Liver (tissue), 3 donors: Measurements from ENCODE around the gene DNASE2.

Source experiments
- EGR1 ChIP-seq, 2 donors: IDR thresholded peaks; 2 replicates each; pipeline ENCODE4 v1.6.1; 2016 to 2018; ENCODE audit warnings: antibody characterized with exemption in 2 of 2, low read depth in 2 of 2
- GABPA ChIP-seq, 2 donors: IDR thresholded peaks in 1 of 2; conservative IDR thresholded peaks in 1 of 2; 2 replicates each; pipeline ENCODE4 v1.6.1; 2016; ENCODE audit warnings: antibody characterized with exemption in 2 of 2, mild to moderate bottlenecking in 1 of 2, moderate library complexity in 1 of 2
- HNF4A ChIP-seq, 2 donors: conservative IDR thresholded peaks; 2 replicates each; pipeline ENCODE4 v1.6.1; 2016; ENCODE audit warnings: antibody characterized with exemption in 2 of 2, mild to moderate bottlenecking in 2 of 2
- JUND ChIP-seq, 2 donors: IDR thresholded peaks; 2 replicates each; pipeline ENCODE4 v1.6.1; 2016; ENCODE audit warnings: antibody characterized with exemption in 2 of 2
- RAD21 ChIP-seq, 2 donors: IDR thresholded peaks; 2 replicates each; pipeline ENCODE4 v1.6.1; 2016; ENCODE audit warnings: antibody characterized with exemption in 2 of 2, mild to moderate bottlenecking in 2 of 2
- SP1 ChIP-seq: IDR thresholded peaks from 2 replicates; pipeline ENCODE4 v1.6.1; 2018; ENCODE audit warnings: antibody characterized with exemption, mild to moderate bottlenecking
- TAF1 ChIP-seq: conservative IDR thresholded peaks from 2 replicates; pipeline ENCODE4 v1.6.1; 2016; ENCODE audit warnings: antibody characterized with exemption, mild to moderate bottlenecking
- YY1 ChIP-seq: IDR thresholded peaks from 2 replicates; pipeline ENCODE4 v1.6.1; 2016; ENCODE audit warnings: antibody characterized with exemption, mild to moderate bottlenecking
- TF ChIP-seq, protein P1 (sequence below): fragments of 150-350 bp; IDR thresholded peaks from 2 replicates; pipeline ENCODE4 v1.5.1; 2017; ENCODE audit warnings: improper control_type of control experiment, low read depth, low read length; ENCODE audit not compliant: missing input control
- TF ChIP-seq, protein P2 (sequence below): IDR thresholded peaks from 2 replicates; pipeline ENCODE4 v1.6.1; 2016; ENCODE audit warnings: antibody characterized with exemption, mild to moderate bottlenecking
- TF ChIP-seq, protein P3 (sequence below): IDR thresholded peaks from 2 replicates; pipeline ENCODE4 v1.6.1; 2016; ENCODE audit warnings: antibody characterized with exemption
- TF ChIP-seq, protein P4 (sequence below): IDR thresholded peaks from 2 replicates; pipeline ENCODE4 v1.6.1; 2016; ENCODE audit warnings: antibody characterized with exemption
- TF ChIP-seq, protein P5 (sequence below): IDR thresholded peaks from 2 replicates; pipeline ENCODE4 v1.6.1; 2016; ENCODE audit warnings: antibody characterized with exemption
- donor health status: healthy.
- donor health status: healthy.

DNA sequence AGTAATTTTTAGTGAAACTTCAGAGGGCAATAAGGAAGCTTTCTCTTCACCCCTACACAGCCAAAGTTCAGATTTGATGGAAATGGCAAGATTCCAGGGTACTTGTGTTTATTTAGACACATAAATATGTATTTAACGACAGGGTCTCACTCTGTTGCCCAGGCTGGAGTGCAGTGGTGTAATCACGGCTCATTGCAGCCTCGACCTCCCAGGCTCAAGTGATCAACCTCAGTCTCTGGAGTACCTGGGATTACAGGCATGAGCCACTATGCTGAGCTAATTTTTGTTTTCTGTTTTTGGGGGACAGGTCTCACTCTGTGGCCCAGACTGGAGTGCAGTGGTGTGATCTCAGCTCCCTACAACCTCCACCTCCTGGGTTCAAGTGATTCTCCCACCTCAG lies 39.8 kb upstream of the DNASE2 start:
- TF ChIP-seq, protein P1, sequence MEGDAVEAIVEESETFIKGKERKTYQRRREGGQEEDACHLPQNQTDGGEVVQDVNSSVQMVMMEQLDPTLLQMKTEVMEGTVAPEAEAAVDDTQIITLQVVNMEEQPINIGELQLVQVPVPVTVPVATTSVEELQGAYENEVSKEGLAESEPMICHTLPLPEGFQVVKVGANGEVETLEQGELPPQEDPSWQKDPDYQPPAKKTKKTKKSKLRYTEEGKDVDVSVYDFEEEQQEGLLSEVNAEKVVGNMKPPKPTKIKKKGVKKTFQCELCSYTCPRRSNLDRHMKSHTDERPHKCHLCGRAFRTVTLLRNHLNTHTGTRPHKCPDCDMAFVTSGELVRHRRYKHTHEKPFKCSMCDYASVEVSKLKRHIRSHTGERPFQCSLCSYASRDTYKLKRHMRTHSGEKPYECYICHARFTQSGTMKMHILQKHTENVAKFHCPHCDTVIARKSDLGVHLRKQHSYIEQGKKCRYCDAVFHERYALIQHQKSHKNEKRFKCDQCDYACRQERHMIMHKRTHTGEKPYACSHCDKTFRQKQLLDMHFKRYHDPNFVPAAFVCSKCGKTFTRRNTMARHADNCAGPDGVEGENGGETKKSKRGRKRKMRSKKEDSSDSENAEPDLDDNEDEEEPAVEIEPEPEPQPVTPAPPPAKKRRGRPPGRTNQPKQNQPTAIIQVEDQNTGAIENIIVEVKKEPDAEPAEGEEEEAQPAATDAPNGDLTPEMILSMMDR = no peak
- no peak for TF ChIP-seq EGR1 (IDR thresholded peaks at IDR 0.05; ENCODE audit: low read depth in 2 of 2)
- no peak for TF ChIP-seq RAD21 (IDR thresholded peaks at IDR 0.05)
- no peak for TF ChIP-seq TAF1
- TF ChIP-seq, protein P2, sequence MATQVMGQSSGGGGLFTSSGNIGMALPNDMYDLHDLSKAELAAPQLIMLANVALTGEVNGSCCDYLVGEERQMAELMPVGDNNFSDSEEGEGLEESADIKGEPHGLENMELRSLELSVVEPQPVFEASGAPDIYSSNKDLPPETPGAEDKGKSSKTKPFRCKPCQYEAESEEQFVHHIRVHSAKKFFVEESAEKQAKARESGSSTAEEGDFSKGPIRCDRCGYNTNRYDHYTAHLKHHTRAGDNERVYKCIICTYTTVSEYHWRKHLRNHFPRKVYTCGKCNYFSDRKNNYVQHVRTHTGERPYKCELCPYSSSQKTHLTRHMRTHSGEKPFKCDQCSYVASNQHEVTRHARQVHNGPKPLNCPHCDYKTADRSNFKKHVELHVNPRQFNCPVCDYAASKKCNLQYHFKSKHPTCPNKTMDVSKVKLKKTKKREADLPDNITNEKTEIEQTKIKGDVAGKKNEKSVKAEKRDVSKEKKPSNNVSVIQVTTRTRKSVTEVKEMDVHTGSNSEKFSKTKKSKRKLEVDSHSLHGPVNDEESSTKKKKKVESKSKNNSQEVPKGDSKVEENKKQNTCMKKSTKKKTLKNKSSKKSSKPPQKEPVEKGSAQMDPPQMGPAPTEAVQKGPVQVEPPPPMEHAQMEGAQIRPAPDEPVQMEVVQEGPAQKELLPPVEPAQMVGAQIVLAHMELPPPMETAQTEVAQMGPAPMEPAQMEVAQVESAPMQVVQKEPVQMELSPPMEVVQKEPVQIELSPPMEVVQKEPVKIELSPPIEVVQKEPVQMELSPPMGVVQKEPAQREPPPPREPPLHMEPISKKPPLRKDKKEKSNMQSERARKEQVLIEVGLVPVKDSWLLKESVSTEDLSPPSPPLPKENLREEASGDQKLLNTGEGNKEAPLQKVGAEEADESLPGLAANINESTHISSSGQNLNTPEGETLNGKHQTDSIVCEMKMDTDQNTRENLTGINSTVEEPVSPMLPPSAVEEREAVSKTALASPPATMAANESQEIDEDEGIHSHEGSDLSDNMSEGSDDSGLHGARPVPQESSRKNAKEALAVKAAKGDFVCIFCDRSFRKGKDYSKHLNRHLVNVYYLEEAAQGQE = no peak
- TF ChIP-seq GABPA (IDR thresholded peaks at IDR 0.05 in 1 of 2, conservative IDR thresholded peaks at IDR 0.05 in 1 of 2) = no peak
- TF ChIP-seq, protein P3, sequence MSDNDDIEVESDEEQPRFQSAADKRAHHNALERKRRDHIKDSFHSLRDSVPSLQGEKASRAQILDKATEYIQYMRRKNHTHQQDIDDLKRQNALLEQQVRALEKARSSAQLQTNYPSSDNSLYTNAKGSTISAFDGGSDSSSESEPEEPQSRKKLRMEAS = no peak
- no peak for TF ChIP-seq SP1
- TF ChIP-seq, protein P4, sequence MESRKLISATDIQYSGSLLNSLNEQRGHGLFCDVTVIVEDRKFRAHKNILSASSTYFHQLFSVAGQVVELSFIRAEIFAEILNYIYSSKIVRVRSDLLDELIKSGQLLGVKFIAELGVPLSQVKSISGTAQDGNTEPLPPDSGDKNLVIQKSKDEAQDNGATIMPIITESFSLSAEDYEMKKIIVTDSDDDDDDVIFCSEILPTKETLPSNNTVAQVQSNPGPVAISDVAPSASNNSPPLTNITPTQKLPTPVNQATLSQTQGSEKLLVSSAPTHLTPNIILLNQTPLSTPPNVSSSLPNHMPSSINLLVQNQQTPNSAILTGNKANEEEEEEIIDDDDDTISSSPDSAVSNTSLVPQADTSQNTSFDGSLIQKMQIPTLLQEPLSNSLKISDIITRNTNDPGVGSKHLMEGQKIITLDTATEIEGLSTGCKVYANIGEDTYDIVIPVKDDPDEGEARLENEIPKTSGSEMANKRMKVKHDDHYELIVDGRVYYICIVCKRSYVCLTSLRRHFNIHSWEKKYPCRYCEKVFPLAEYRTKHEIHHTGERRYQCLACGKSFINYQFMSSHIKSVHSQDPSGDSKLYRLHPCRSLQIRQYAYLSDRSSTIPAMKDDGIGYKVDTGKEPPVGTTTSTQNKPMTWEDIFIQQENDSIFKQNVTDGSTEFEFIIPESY = no peak
- TF ChIP-seq, protein P5, sequence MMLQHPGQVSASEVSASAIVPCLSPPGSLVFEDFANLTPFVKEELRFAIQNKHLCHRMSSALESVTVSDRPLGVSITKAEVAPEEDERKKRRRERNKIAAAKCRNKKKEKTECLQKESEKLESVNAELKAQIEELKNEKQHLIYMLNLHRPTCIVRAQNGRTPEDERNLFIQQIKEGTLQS = no peak
- no peak for TF ChIP-seq YY1
- TF ChIP-seq HNF4A (conservative IDR thresholded peaks at IDR 0.05) = no peak
- TF ChIP-seq JUND (IDR thresholded peaks at IDR 0.05) = no peak
